ENCODE data around the gene TJP2. TPM values are rescaled to one million over a fixed set of nuclear protein-coding genes. Genes with fewer than 3 reads are reported as not detected.

Gene TJP2
- total RNA-seq, 1 donor from 2014 or later, result 254 TPM

GRCh38 chr9:69134412-69134811, 39.7 kb upstream of the TJP2 start:
- Mint-ChIP-seq H3K27ac (peak overlapping the region; percentile 80), H3K4me1 (ENCODE audit: low read depth) (peaks cover 45% of the 10 kb centered on the region), H3K27me3 (no peaks in the 10 kb centered on the region), H3K9me3 (ENCODE audit: low read depth) (no peaks in the 10 kb centered on the region), H3K36me3 (ENCODE audit: insufficient read depth) (peaks cover 30% of the 10 kb centered on the region), H3K4me3 (ENCODE audit: low read depth) (no peak overlapping the region)
- no peak for DNase-seq (ENCODE audit: low spot score, unreplicated experiment)
- no peak for TF ChIP-seq CTCF (IDR thresholded peaks at IDR 0.05; ENCODE audit: unreplicated experiment)

- no peak for DNase-seq (ENCODE audit: low spot score, unreplicated experiment)
- Mint-ChIP-seq H3K9me3 (ENCODE audit: low read depth) (no peaks in the 10 kb centered on the region), H3K27me3 (no peaks in the 10 kb centered on the region), H3K4me3 (ENCODE audit: low read depth) (no peak overlapping the region), H3K4me1 (ENCODE audit: low read depth) (peaks cover 32% of the 10 kb centered on the region), H3K36me3 (ENCODE audit: insufficient read depth) (peaks cover 30% of the 10 kb centered on the region), H3K27ac (peak overlapping the region; percentile 54)
- TF ChIP-seq CTCF (IDR thresholded peaks at IDR 0.05; ENCODE audit: unreplicated experiment), result no peak
Observed at GRCh38 chr9:69136185-69136584, 37.9 kb upstream of the TJP2 start.

GRCh38 chr9:69136779-69137178, 37.3 kb upstream of the TJP2 start:
- no peaks in the 10 kb centered on the region for H3K9me3 Mint-ChIP-seq (ENCODE audit: low read depth)
- no peak for TF ChIP-seq CTCF (IDR thresholded peaks at IDR 0.05; ENCODE audit: unreplicated experiment)
- H3K27ac Mint-ChIP-seq, result peak overlapping the region; percentile 70
- DNase-seq (ENCODE audit: low spot score, unreplicated experiment), result no peak
- peaks cover 26% of the 10 kb centered on the region for H3K4me1 Mint-ChIP-seq (ENCODE audit: low read depth)
- H3K4me3 Mint-ChIP-seq (ENCODE audit: low read depth), result no peak overlapping the region
- peaks cover 31% of the 10 kb centered on the region for H3K36me3 Mint-ChIP-seq (ENCODE audit: insufficient read depth)
- no peaks in the 10 kb centered on the region for H3K27me3 Mint-ChIP-seq

GRCh38 chr9:69137311-69137710, 36.8 kb upstream of the TJP2 start:
- Mint-ChIP-seq H3K27ac (no peak overlapping the region), H3K4me1 (ENCODE audit: low read depth) (peaks cover 25% of the 10 kb centered on the region), H3K4me3 (ENCODE audit: low read depth) (no peak overlapping the region), H3K9me3 (ENCODE audit: low read depth) (no peaks in the 10 kb centered on the region), H3K36me3 (ENCODE audit: insufficient read depth) (peaks cover 33% of the 10 kb centered on the region), H3K27me3 (no peaks in the 10 kb centered on the region)
- DNase-seq (ENCODE audit: low spot score, unreplicated experiment), result no peak
- no peak for TF ChIP-seq CTCF (IDR thresholded peaks at IDR 0.05; ENCODE audit: unreplicated experiment)

GRCh38 chr9:69139596-69139995, 34.5 kb upstream of the TJP2 start:
- TF ChIP-seq CTCF (IDR thresholded peaks at IDR 0.05; ENCODE audit: unreplicated experiment), result no peak
- DNase-seq (ENCODE audit: low spot score, unreplicated experiment), result no peak
- H3K4me1 Mint-ChIP-seq (ENCODE audit: low read depth), result peaks cover 15% of the 10 kb centered on the region
- H3K27ac Mint-ChIP-seq, result no peak overlapping the region
- peaks cover 32% of the 10 kb centered on the region for H3K36me3 Mint-ChIP-seq (ENCODE audit: insufficient read depth)
- no peaks in the 10 kb centered on the region for H3K27me3 Mint-ChIP-seq
- no peak overlapping the region for H3K4me3 Mint-ChIP-seq (ENCODE audit: low read depth)
- no peaks in the 10 kb centered on the region for H3K9me3 Mint-ChIP-seq (ENCODE audit: low read depth)

Measured in progenitor cell of endocrine pancreas (in vitro differentiated cells).